Measurements from ENCODE around the gene NCAPD3.
"Not testable (repeated sequence)": the region's sequence is repeated elsewhere in the genome, so short reads cannot be mapped to it uniquely, and the experiment has no call there.

NCAPD3 gene

DNA sequence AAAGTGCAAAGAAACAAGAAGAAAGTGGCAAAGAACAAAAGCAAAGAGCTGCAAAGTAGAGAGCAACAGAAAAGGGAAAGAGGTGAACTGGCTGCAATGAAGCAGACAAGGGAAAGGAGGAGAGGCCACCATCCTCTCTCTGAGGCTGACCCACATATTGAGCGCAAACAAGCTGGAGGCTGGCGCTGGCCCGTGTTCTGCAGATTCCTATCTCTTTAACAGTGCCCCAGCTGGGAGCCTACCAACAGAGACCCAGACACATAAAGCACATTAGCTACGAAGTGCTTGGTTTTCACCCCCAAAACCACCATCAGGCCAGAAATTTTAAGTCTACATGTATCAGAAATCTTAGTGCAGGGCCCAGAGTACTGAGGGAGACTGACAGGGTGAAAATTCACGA lies 17.6 kb downstream of the NCAPD3 start:
- TF ChIP-seq, protein P1, sequence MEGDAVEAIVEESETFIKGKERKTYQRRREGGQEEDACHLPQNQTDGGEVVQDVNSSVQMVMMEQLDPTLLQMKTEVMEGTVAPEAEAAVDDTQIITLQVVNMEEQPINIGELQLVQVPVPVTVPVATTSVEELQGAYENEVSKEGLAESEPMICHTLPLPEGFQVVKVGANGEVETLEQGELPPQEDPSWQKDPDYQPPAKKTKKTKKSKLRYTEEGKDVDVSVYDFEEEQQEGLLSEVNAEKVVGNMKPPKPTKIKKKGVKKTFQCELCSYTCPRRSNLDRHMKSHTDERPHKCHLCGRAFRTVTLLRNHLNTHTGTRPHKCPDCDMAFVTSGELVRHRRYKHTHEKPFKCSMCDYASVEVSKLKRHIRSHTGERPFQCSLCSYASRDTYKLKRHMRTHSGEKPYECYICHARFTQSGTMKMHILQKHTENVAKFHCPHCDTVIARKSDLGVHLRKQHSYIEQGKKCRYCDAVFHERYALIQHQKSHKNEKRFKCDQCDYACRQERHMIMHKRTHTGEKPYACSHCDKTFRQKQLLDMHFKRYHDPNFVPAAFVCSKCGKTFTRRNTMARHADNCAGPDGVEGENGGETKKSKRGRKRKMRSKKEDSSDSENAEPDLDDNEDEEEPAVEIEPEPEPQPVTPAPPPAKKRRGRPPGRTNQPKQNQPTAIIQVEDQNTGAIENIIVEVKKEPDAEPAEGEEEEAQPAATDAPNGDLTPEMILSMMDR (conservative IDR thresholded peaks at IDR 0.05; ENCODE audit: low read depth, low read length) = no peak
- DNase-seq (ENCODE audit: low read depth) = no peak
- no peak overlapping the region for H3K4me3 ChIP-seq (ENCODE audit: low read depth, low read length)

DNA sequence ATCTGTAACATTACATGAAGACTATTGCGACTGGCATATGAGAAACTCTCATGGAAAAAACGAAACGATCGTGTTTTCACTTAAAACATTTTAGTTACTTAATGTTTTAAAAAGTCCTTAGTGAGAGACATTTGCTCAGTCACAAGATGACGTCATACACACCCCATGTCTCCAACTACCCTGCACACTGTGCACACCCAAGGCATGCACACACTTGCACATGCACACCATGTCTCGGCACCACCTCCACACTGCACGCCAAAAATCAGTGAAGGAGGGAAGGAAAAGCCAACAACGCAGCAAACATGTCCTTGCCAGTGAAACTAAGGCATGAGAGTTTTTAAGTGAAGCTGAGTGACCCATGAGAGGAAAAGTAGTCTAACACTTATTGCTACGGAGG lies 18.0 kb downstream of the NCAPD3 start:
- TF ChIP-seq, protein P1 (conservative IDR thresholded peaks at IDR 0.05; ENCODE audit: low read depth, low read length) = no peak
- DNase-seq (ENCODE audit: low read depth) = no peak

DNA sequence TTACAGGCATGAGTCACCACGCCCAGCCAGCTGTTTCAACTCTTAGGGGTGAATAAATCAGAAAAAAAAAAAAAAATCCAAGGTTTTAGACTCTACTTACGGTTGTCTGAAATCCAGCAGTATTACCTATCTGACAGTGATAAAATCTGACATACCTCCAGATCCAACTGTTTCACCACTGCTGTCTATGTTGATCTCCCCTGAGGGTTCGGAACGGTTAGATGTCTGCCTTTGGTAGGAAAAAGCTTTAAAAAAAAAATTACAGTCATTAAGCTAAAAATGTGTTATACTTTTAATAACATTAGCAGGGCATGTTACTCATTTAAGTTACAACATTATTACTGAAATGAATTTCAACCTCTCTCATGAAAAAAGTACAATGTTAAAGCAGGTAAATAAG lies 21.1 kb downstream of the NCAPD3 start:
- TF ChIP-seq, protein P1 (conservative IDR thresholded peaks at IDR 0.05; ENCODE audit: low read depth, low read length) = no peak
- DNase-seq (ENCODE audit: low read depth) = no peak
- no peak overlapping the region for H3K4me3 ChIP-seq (ENCODE audit: low read depth, low read length)

More for the DNA sequence above, 18.0 kb downstream of the NCAPD3 start:
- no peak overlapping the region for H3K4me3 ChIP-seq (ENCODE audit: low read depth, low read length)

DNA sequence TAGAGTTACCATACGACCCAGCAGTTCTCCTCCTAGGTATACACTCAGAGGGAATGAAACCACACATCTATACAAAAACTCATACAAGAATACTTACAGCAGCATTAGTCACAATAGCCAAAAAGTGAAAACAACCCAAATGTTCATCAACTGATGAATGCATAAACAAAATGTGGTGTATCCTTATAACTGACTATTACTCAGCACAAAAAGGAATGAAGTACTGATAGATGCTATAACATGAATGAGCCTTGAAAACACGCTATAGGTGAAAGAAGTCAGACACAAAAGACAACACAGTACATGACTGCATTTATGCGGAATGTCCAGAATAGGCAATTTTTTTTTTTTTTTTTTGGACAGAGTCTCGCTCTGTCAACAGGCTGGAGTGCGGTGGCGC lies 23.1 kb downstream of the NCAPD3 start:
- no peak for DNase-seq (ENCODE audit: low read depth)
- TF ChIP-seq, protein P1 (conservative IDR thresholded peaks at IDR 0.05; ENCODE audit: low read depth, low read length) = no peak
- no peak overlapping the region for H3K4me3 ChIP-seq (ENCODE audit: low read depth, low read length)

DNA sequence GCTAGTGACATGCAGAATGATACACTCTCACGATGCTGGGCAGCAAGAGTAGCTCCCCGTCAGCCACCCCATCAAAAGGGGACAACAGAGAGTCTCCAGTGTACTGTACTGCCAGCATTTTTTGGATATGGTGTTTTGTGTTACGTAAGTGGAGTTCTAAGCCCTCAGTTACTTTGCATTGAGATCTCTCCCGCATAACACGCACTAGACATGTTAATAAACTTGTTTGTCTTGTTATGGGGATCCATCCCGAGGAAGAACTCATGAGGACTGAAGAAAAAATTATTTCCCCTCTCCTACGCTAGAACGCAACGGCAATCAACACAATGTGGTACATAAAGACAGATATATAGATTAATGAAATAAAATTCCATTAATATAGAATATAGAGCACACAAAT lies 24.2 kb downstream of the NCAPD3 start:
- TF ChIP-seq, protein P1 (conservative IDR thresholded peaks at IDR 0.05; ENCODE audit: low read depth, low read length) = no peak
- no peak for DNase-seq (ENCODE audit: low read depth)
- no peak overlapping the region for H3K4me3 ChIP-seq (ENCODE audit: low read depth, low read length)

DNA sequence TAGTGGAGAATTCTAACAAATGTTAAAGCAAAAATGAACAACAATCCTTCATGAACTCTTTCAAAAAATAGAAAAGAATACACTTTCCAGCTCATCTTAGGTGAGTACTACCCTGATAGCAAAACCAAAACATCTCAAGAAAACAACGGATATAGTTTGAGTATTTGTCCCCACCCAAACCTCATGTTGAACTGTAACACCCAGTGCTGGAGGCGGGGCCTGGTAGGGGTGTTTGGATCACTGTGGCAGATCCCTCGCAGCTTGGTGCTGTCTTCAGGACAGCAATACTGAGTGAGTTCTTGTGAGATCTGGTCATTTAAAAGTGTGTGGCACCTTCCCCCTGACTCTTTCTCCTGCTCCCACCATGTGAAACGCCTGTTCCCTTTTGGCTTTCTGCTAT lies 27.0 kb downstream of the NCAPD3 start:
- DNase-seq (ENCODE audit: low read depth) = no peak
- no peak overlapping the region for H3K4me3 ChIP-seq (ENCODE audit: low read depth, low read length)
- TF ChIP-seq, protein P1 (conservative IDR thresholded peaks at IDR 0.05; ENCODE audit: low read depth, low read length) = no peak

DNA sequence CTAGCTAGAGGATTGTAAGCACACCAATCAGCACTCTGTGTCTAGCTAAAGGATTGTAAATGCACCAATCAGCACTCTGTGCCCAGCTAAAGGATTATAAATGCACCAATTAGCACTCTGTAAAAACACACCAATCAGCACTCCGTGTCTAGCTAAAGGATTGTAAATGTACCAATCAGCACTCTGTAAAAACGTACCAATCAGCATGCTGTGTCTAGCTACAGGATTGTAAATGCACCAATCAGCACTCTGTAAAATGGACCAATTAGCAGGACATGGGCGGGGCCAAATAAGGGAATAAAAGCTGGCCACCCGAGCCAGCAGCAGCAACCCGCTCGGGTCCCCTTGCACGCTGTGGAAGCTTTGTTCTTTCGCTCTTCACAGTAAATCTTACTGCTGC lies 35.7 kb downstream of the NCAPD3 start:
- not testable (repeated sequence) for DNase-seq (ENCODE audit: low read depth); H3K4me3 ChIP-seq (ENCODE audit: low read depth, low read length)

DNA sequence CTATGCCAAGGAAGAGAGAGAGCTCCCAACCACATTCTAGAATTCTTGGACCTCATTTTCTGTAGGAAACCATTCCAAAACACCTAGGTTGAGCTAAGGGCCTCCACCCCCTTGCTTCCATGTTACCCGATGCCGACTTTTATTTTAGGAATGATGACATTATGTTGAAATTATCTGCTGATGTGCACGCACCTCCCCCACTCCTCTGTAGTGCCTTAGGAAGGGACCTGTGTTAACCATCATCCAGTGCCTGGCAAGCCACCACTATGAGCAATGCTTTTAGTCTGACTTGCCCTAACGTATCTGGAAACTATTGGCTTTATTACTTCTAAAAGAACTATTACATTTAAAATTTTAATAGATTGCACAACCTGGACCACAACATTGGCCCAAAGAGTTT lies 42.1 kb downstream of the NCAPD3 start:
- DNase-seq (ENCODE audit: low read depth) = no peak
- H3K4me3 ChIP-seq (ENCODE audit: low read depth, low read length) = no peak overlapping the region
- TF ChIP-seq, protein P1 (conservative IDR thresholded peaks at IDR 0.05; ENCODE audit: low read depth, low read length) = no peak

All from choroid plexus epithelial cell (primary cell).